Uterus (tissue), 2 donors: Measurements from ENCODE around the gene BICD1.

Source experiments
- POLR2A ChIP-seq, 2 donors: fragments of 450-650 bp; IDR thresholded peaks; one replicate each; pipeline ENCODE4 v1.6.1; 2016; ENCODE audit warnings: antibody characterized with exemption in 2 of 2, mild to moderate bottlenecking in 1 of 2, moderate library complexity in 1 of 2
- TF ChIP-seq, protein P1 (sequence below), 4 experiments: fragments of 200-600 bp in 2 of 4; fragments of 450-650 bp in 2 of 4; sonication (generic) in 2 of 4; IDR thresholded peaks; one replicate each; pipeline ENCODE4 v1.5.1; 2016 to 2019; ENCODE audit warnings: antibody characterized with exemption in 4 of 4, mild to moderate bottlenecking in 2 of 4, moderate library complexity in 1 of 4

DNA sequence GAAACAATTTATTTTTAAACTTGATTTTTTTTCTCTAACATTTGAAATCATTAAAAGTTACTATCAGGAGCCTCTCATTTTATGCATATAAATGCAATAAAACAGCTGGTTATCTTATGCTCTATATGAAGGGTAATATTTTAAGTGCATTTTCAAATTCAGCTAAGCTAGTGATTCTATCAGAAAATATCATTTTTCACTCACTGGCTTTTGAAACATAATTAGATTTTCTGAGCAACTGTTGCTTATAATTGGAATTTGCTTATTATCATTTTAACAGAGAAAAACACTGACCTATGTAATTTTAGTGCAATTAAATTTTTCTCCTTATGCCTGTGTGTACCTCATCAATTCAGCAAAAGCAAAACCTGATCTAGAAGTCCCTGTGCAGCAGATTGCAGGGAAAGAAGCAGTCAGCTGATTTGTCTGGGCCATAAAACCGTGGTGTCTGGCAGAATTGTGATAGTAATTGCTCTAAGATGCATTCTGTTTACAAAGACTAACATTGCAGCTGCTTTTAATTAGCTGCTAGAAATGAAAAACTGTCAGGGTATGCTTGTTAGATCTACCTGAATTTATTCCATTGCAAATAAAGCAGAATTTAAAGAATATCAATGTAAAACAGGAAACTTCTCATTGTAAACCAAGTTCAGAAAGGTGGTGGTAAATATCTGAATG is 75.0 kb downstream of the BICD1 start:
- TF ChIP-seq, protein P1, sequence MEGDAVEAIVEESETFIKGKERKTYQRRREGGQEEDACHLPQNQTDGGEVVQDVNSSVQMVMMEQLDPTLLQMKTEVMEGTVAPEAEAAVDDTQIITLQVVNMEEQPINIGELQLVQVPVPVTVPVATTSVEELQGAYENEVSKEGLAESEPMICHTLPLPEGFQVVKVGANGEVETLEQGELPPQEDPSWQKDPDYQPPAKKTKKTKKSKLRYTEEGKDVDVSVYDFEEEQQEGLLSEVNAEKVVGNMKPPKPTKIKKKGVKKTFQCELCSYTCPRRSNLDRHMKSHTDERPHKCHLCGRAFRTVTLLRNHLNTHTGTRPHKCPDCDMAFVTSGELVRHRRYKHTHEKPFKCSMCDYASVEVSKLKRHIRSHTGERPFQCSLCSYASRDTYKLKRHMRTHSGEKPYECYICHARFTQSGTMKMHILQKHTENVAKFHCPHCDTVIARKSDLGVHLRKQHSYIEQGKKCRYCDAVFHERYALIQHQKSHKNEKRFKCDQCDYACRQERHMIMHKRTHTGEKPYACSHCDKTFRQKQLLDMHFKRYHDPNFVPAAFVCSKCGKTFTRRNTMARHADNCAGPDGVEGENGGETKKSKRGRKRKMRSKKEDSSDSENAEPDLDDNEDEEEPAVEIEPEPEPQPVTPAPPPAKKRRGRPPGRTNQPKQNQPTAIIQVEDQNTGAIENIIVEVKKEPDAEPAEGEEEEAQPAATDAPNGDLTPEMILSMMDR (IDR thresholded peaks at IDR 0.05) = no peak
- no peak for TF ChIP-seq POLR2A (IDR thresholded peaks at IDR 0.05)
